Lung (tissue), 12 donors: Measurements from ENCODE around the gene ANXA5. TPM values are rescaled to one million over a fixed set of nuclear protein-coding genes. Genes with fewer than 3 reads are reported as not detected.

ENCODE experiments used
- ATAC-seq: fragments of 200-7000 bp; cut with Tn5 transposase; one replicate; pipeline ENCODE4 v1.9.1; 2020; ENCODE audit warnings: moderate number of reproducible peaks; ENCODE audit not compliant: insufficient read depth, low FRiP score
- DNase-seq, 3 donors: peaks; one replicate each; pipeline ENCODE4 v3.0.0-alpha.2; 2013 to 2017
- H3K27ac ChIP-seq, 2 donors: one replicate each; pipeline ENCODE4 v1.5.1; 2013; ENCODE audit warnings: mild to moderate bottlenecking in 2 of 2, moderate library complexity in 2 of 2, control low read depth in 1 of 2, inconsistent platforms in 1 of 2, low read depth in 1 of 2, low read length in 1 of 2
- H3K27me3 ChIP-seq, 3 donors: one replicate each; pipeline ENCODE4 v1.5.1; 2013; ENCODE audit warnings: low read length in 2 of 3; ENCODE audit not compliant: control insufficient read depth in 3 of 3, insufficient read depth in 3 of 3
- H3K36me3 ChIP-seq, 4 donors: one replicate each; pipeline ENCODE4 v1.5.1; 2013; ENCODE audit warnings: low read length in 4 of 4, mild to moderate bottlenecking in 1 of 4, moderate library complexity in 1 of 4; ENCODE audit not compliant: control insufficient read depth in 4 of 4, insufficient read depth in 4 of 4
- H3K4me1 ChIP-seq, 5 donors: one replicate each; pipeline ENCODE4 v1.5.1; 2013; ENCODE audit warnings: low read length in 5 of 5, mild to moderate bottlenecking in 2 of 5, moderate library complexity in 1 of 5; ENCODE audit not compliant: control insufficient read depth in 5 of 5, insufficient read depth in 5 of 5
- H3K4me3 ChIP-seq: one replicate; pipeline ENCODE4 v1.5.1; 2013; ENCODE audit warnings: mild to moderate bottlenecking, control low read depth, moderate library complexity
- H3K9ac ChIP-seq, 2 donors: one replicate each; pipeline ENCODE4 v1.5.1; 2013; ENCODE audit warnings: low read length in 2 of 2, control low read depth in 1 of 2; ENCODE audit not compliant: insufficient read depth in 1 of 2
- H3K9me3 ChIP-seq, 4 donors: one replicate each; pipeline ENCODE4 v1.5.1; 2013; ENCODE audit warnings: low read length in 3 of 4, mild to moderate bottlenecking in 1 of 4, moderate library complexity in 1 of 4; ENCODE audit not compliant: control insufficient read depth in 4 of 4, insufficient read depth in 3 of 4
- WGBS, 2 donors: extraction: QIAGEN DNeasy Blood & Tissue Kit; methylation state at CpG; one replicate each; pipeline ENCODE4 v1.1.7; 2013; 5-methylcytosine and 5-hydroxymethylcytosine counted together
- polyA plus RNA-seq, 2 donors: library from polyadenylated mRNA; stranded (reverse); fragments of 200-250 nt; gene quantifications; one replicate each; pipeline ENCODE4 v1.2.1, GENCODE V29; 2013
- total RNA-seq, 2 donors: library from RNA; depleted of rRNA in 1 of 2; stranded (reverse); fragments of >200 nt in 1 of 2; gene quantifications; one replicate each; pipeline ENCODE4 v1.2.1, GENCODE V29; 2014 to 2021
- TF ChIP-seq, protein P1 (sequence below): IDR thresholded peaks from 2 replicates; pipeline ENCODE4 v1.5.1; 2012; ENCODE audit warnings: mild to moderate bottlenecking; ENCODE audit errors: control extremely low read depth, extremely low read depth
- donor health status: control.
- donor health status: control.
- donor health status: Bipolar disorder and iron deficiency.
- donor health status: healthy.
- donor health status: DM: yes; HTN: yes; CAD: no.

Gene ANXA5
- total and polyA plus RNA-seq, 4 donors = 250 to 479 (median 423) TPM

DNA sequence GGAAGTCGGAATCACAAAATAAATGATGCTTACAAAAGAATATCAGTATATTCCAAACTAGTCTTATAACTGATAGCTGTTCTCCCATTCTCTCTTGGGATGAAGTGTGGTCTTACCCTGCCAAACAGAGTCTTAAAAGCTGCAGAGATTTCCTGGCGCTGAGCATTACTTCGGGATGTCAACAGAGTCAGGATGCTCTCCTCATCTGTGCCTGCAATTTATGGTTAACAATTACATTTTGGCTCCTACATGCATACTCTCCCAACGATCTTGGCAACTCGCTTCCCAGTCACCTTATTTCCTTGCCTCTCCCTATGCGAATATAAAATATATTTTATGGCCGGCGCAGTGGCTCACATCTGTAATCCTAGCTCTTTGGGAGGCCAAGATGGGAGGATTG lies 12.2 kb downstream of the ANXA5 start:
- ATAC-seq = no peak

DNA sequence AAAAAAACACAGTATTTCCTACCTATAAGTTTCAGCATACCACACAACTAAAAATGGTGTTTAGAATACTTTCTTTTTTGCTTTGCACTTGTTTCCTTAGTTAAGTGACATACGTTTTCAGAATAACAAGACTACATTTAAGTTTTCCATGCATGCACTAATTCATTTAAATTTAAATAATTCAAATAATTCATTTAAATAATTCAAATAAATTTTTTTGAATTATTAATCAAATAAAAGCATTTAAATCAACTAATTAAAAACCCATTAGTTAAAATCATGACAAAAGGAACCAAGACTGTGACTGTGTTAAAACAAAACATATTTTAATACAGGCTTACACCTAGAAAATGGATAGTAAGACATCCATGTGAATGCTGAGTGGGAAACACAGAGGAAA lies 12.8 kb downstream of the ANXA5 start:
- Histone ChIP-seq H3K4me1 (peaks cover 0 to 22% (median 4%) of the 10 kb centered on the region in 5 donors), H3K36me3 (peaks cover 25 to 47% (median 36%) of the 10 kb centered on the region in 4 donors), H3K27me3 (no peaks in the 10 kb centered on the region), H3K9me3 (no peaks in the 10 kb centered on the region), H3K27ac (no peak overlapping the region), H3K4me3 (no peak overlapping the region), H3K9ac (no peak overlapping the region)
- WGBS, 2 donors = 89 to 96% methylated on average over 1 of the region's 1 CpG
- TF ChIP-seq, protein P1, sequence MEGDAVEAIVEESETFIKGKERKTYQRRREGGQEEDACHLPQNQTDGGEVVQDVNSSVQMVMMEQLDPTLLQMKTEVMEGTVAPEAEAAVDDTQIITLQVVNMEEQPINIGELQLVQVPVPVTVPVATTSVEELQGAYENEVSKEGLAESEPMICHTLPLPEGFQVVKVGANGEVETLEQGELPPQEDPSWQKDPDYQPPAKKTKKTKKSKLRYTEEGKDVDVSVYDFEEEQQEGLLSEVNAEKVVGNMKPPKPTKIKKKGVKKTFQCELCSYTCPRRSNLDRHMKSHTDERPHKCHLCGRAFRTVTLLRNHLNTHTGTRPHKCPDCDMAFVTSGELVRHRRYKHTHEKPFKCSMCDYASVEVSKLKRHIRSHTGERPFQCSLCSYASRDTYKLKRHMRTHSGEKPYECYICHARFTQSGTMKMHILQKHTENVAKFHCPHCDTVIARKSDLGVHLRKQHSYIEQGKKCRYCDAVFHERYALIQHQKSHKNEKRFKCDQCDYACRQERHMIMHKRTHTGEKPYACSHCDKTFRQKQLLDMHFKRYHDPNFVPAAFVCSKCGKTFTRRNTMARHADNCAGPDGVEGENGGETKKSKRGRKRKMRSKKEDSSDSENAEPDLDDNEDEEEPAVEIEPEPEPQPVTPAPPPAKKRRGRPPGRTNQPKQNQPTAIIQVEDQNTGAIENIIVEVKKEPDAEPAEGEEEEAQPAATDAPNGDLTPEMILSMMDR = no peak
- no peak for DNase-seq
- no peak for ATAC-seq

More for the DNA sequence above, 12.2 kb downstream of the ANXA5 start:
- Histone ChIP-seq H3K27me3 (no peaks in the 10 kb centered on the region), H3K9me3 (no peaks in the 10 kb centered on the region), H3K9ac (no peak overlapping the region), H3K4me3 (no peak overlapping the region), H3K27ac (no peak overlapping the region), H3K36me3 (peaks cover 21 to 42% (median 33%) of the 10 kb centered on the region in 4 donors), H3K4me1 (peaks cover 2 to 27% (median 5%) of the 10 kb centered on the region in 5 donors)
- TF ChIP-seq, protein P1 = no peak
- no peak for DNase-seq
- 89 to 93% methylated on average over 8 of the region's 8 CpGs for WGBS, 2 donors

DNA sequence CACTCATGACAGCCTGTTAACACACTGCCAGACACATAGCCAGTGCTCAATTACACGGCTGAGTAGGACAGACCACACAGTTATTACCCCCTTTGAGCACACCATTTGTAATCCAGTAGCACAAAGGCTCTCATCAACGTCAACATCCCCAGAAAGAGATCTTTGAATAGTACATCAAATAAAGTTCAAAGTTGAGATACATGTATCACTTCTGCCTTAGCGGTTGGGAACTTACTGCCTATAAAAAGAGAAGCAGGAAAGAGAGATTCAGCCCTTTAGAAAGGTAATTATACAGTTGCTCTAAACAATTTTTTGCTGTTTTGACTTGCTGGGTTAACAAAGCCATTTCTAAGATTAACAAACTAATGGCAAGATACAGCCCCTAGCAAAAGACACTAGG lies 16.2 kb downstream of the ANXA5 start:
- Histone ChIP-seq H3K9me3 (no peaks in the 10 kb centered on the region), H3K4me3 (no peak overlapping the region), H3K27me3 (no peaks in the 10 kb centered on the region), H3K9ac (no peak overlapping the region), H3K27ac (no peak overlapping the region), H3K4me1 (peaks cover 0 to 2% (median 0%) of the 10 kb centered on the region in 5 donors), H3K36me3 (peaks cover 26 to 59% (median 43%) of the 10 kb centered on the region in 4 donors)
- ATAC-seq = no peak
- TF ChIP-seq, protein P1 = no peak
- DNase-seq = no peak
- 87 to 95% methylated on average over 3 of the region's 3 CpGs for WGBS, 2 donors

DNA sequence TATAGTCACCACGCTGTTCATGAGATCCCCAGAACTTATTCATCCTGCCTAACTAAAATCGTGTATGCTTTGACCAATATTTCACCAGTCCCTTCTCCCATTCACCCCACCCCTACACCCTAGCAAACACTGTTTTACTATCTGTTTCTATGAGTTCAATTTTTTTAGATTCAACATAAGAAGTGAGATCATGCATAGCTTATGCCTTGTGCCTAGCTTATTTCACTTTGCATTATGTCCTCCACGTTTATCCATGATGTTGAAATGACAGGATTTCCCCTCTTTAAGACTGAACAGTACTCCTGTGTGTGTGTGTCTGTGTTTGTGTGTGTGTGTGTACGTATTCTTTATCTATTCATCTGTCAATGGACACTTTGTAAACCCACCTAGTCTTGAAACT lies 16.8 kb downstream of the ANXA5 start:
- Histone ChIP-seq H3K9me3 (no peaks in the 10 kb centered on the region), H3K4me1 (peaks cover 0 to 1% (median 0%) of the 10 kb centered on the region in 5 donors), H3K27me3 (no peaks in the 10 kb centered on the region), H3K4me3 (no peak overlapping the region), H3K27ac (no peak overlapping the region), H3K9ac (no peak overlapping the region), H3K36me3 (peaks cover 23 to 57% (median 39%) of the 10 kb centered on the region in 4 donors)
- ATAC-seq (no peak), DNase-seq (no peak)
- TF ChIP-seq, protein P1 = no peak
- WGBS, 2 donors = 76 to 78% methylated on average over 4 of the region's 4 CpGs
